ENCODE results near the gene POU5F1. TPM values are rescaled to one million over a fixed set of nuclear protein-coding genes. Genes with fewer than 3 reads are reported as not detected.

Gene POU5F1
- total RNA-seq, 1 donor from 2014 or later, result 0.98 TPM

DNA sequence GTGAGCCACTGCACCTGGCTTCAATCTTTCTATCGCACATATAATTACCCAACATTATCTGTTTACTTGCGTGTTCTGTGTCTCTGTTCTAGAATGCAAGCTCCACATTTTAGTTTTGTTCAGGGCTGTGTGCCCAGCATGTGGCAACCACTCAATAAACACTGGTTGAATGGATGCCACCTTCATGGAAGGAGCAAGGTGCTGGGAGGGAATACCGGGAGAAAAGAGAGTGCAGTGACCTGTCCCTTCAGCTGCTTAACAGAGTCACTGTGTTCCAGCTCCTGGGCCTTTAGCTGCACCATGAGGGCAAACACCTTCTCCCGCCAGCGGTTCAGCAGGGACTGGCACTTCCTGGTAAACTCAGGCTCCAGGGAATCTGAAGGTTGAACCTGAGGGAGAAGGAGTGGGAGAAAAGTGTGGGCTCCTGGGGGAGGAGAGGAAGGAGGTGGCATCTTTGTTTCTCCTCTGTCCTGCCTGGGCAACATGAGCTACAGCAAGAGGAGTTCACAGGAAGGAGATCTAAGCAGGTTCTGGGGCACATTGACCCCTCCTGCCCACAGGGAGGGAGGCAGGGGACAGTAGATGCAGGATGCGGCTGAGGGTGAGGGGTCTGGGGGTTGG lies 20.5 kb downstream of the POU5F1 start:
- Histone ChIP-seq H3K36me3 (peaks cover 0 to 20% of the 10 kb centered on the region in 2 donors), H3K9me3 (no peaks in the 10 kb centered on the region), H3K4me3 (no peak overlapping the region), H3K27me3 (no peaks in the 10 kb centered on the region), H3K27ac (no peak overlapping the region), H3K4me1 (no peaks in the 10 kb centered on the region)
- TF ChIP-seq POLR2AphosphoS5 (IDR thresholded peaks at IDR 0.05; ENCODE audit: insufficient read depth in 1 of 2, low read depth in 1 of 2) (no peak), POLR2A (IDR thresholded peaks at IDR 0.05) (no peak)
- TF ChIP-seq, protein P1, sequence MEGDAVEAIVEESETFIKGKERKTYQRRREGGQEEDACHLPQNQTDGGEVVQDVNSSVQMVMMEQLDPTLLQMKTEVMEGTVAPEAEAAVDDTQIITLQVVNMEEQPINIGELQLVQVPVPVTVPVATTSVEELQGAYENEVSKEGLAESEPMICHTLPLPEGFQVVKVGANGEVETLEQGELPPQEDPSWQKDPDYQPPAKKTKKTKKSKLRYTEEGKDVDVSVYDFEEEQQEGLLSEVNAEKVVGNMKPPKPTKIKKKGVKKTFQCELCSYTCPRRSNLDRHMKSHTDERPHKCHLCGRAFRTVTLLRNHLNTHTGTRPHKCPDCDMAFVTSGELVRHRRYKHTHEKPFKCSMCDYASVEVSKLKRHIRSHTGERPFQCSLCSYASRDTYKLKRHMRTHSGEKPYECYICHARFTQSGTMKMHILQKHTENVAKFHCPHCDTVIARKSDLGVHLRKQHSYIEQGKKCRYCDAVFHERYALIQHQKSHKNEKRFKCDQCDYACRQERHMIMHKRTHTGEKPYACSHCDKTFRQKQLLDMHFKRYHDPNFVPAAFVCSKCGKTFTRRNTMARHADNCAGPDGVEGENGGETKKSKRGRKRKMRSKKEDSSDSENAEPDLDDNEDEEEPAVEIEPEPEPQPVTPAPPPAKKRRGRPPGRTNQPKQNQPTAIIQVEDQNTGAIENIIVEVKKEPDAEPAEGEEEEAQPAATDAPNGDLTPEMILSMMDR (IDR thresholded peaks at IDR 0.05), result no peak
- no peak for DNase-seq (ENCODE audit: extremely low spot score in 2 of 2)
- intact Hi-C loops (cut with DNase I), result no loop called here

GRCh38 chr6:31145386-31145785 lies 25.1 kb downstream of the POU5F1 start:
- Histone ChIP-seq H3K36me3 (peaks cover 0 to 18% of the 10 kb centered on the region in 2 donors), H3K27ac (no peak overlapping the region)

DNA sequence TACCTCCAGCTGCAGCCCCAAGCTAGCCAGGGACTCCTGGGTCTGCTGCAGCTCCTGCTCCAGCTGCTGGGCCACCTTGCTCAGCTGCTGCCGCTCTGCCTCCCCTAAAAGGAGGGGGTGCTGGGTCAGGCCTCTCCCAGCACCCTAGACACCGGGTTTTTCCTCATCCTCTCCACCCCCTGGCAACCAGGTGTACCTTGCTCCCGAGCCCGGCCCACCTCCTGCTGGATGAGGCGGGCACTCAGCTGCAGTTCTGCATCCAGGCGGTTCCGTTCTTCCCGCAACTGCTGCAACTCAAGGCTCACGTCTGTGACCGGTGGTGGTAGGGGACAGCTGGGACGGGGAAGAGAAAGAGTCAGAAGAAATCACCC lies 25.5 kb downstream of the POU5F1 start:
- no peaks in the 10 kb centered on the region for H3K27me3 ChIP-seq
- intact Hi-C loops (cut with DNase I), result no loop called here
- H3K27ac ChIP-seq, result no peak overlapping the region
- H3K4me1 ChIP-seq, result no peaks in the 10 kb centered on the region
- no peaks in the 10 kb centered on the region for H3K9me3 ChIP-seq
- TF ChIP-seq, protein P1 (IDR thresholded peaks at IDR 0.05), result no peak
- TF ChIP-seq POLR2A (IDR thresholded peaks at IDR 0.05) (no peak), POLR2AphosphoS5 (IDR thresholded peaks at IDR 0.05; ENCODE audit: insufficient read depth in 1 of 2, low read depth in 1 of 2) (no peak)
- no peak for DNase-seq (ENCODE audit: extremely low spot score in 2 of 2)
- H3K4me3 ChIP-seq, result no peak overlapping the region
- H3K36me3 ChIP-seq, result peaks cover 0 to 14% of the 10 kb centered on the region in 2 donors

More at GRCh38 chr6:31145386-31145785, 25.1 kb downstream of the POU5F1 start:
- Histone ChIP-seq H3K4me1 (no peaks in the 10 kb centered on the region), H3K4me3 (no peak overlapping the region), H3K27me3 (no peaks in the 10 kb centered on the region), H3K9me3 (no peaks in the 10 kb centered on the region)
- DNase-seq (ENCODE audit: extremely low spot score in 2 of 2), result no peak
- intact Hi-C loops (cut with DNase I), result no loop called here
- TF ChIP-seq POLR2A (IDR thresholded peaks at IDR 0.05), result no peak
- no peak for TF ChIP-seq POLR2AphosphoS5 (IDR thresholded peaks at IDR 0.05; ENCODE audit: insufficient read depth in 1 of 2, low read depth in 1 of 2)
- TF ChIP-seq, protein P1 (IDR thresholded peaks at IDR 0.05), result no peak

DNA sequence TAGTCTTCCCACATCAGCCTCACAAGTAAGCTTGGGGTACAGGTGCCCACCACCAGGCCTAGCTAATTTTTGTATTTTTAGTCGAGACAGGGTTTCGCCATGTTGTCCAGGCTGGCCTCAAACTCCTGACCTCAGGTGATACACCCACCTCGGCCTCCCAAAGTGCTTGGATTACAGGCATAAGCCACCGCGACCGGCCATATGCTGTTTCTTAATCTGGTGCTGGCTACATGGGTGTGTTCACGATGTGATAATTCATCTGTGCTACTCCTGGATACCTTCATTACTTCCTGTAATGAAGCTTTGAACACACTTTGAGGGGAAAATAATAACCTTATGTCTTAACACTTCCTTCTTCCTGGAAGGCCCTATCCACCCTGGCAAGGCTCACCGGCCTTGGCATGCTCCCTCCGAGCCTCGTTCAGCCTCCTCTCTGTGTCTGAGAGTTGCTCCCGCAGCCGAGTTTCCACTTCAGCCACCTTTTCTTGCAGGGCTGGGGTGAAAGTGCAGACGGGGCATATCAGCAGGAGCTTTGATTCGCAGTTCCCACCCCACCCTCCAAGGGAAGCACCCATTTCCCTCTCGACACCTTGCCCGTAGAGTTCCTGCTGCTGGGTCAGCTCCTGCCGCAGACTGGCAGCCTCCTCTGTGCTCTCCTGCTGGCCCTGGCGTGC lies 26.0 kb downstream of the POU5F1 start:
- DNase-seq (ENCODE audit: extremely low spot score in 2 of 2), result no peak
- intact Hi-C loops (cut with DNase I), result no loop called here
- no peak for TF ChIP-seq POLR2AphosphoS5 (IDR thresholded peaks at IDR 0.05; ENCODE audit: insufficient read depth in 1 of 2, low read depth in 1 of 2)
- H3K27ac ChIP-seq, result no peak overlapping the region
- H3K36me3 ChIP-seq, result peaks cover 0 to 9% of the 10 kb centered on the region in 2 donors
- H3K9me3 ChIP-seq, result no peaks in the 10 kb centered on the region
- no peaks in the 10 kb centered on the region for H3K27me3 ChIP-seq
- H3K4me3 ChIP-seq, result no peak overlapping the region
- peaks cover 2% of the 10 kb centered on the region for H3K4me1 ChIP-seq

- no peak for DNase-seq (ENCODE audit: extremely low spot score in 2 of 2)
- Histone ChIP-seq H3K27ac (no peak overlapping the region), H3K36me3 (peaks cover 0 to 5% of the 10 kb centered on the region in 2 donors), H3K4me3 (no peak overlapping the region), H3K9me3 (no peaks in the 10 kb centered on the region), H3K4me1 (peaks cover 12% of the 10 kb centered on the region), H3K27me3 (no peaks in the 10 kb centered on the region)
- no peak for TF ChIP-seq POLR2AphosphoS5 (IDR thresholded peaks at IDR 0.05; ENCODE audit: insufficient read depth in 1 of 2, low read depth in 1 of 2)
- TF ChIP-seq, protein P1 (IDR thresholded peaks at IDR 0.05), result no peak
- TF ChIP-seq POLR2A (IDR thresholded peaks at IDR 0.05), result no peak
- intact Hi-C loops (cut with DNase I), result no loop called here
These were observed 27.3 kb downstream of the POU5F1 start for GRCh38 chr6:31143148-31143547.
